Uterus (tissue), 2 donors: ENCODE measurements around the gene PTPRN2.

Source experiments
- POLR2A ChIP-seq, 2 donors: fragments of 450-650 bp; IDR thresholded peaks; one replicate each; pipeline ENCODE4 v1.6.1; 2016; ENCODE audit warnings: antibody characterized with exemption in 2 of 2, mild to moderate bottlenecking in 1 of 2, moderate library complexity in 1 of 2
- TF ChIP-seq, protein P1 (sequence below), 4 experiments: fragments of 200-600 bp in 2 of 4; fragments of 450-650 bp in 2 of 4; sonication (generic) in 2 of 4; IDR thresholded peaks; one replicate each; pipeline ENCODE4 v1.5.1; 2016 to 2019; ENCODE audit warnings: antibody characterized with exemption in 4 of 4, mild to moderate bottlenecking in 2 of 4, moderate library complexity in 1 of 4

GRCh38 chr7:157605638-157606037, 982.0 kb downstream of the PTPRN2 start:
- TF ChIP-seq, protein P1, sequence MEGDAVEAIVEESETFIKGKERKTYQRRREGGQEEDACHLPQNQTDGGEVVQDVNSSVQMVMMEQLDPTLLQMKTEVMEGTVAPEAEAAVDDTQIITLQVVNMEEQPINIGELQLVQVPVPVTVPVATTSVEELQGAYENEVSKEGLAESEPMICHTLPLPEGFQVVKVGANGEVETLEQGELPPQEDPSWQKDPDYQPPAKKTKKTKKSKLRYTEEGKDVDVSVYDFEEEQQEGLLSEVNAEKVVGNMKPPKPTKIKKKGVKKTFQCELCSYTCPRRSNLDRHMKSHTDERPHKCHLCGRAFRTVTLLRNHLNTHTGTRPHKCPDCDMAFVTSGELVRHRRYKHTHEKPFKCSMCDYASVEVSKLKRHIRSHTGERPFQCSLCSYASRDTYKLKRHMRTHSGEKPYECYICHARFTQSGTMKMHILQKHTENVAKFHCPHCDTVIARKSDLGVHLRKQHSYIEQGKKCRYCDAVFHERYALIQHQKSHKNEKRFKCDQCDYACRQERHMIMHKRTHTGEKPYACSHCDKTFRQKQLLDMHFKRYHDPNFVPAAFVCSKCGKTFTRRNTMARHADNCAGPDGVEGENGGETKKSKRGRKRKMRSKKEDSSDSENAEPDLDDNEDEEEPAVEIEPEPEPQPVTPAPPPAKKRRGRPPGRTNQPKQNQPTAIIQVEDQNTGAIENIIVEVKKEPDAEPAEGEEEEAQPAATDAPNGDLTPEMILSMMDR (IDR thresholded peaks at IDR 0.05): no peak
- TF ChIP-seq POLR2A (IDR thresholded peaks at IDR 0.05): no peak
